OCI-LY1 (cell line): ENCODE data around the gene ARHGEF11.

Experiments
- EZH2 ChIP-seq: fragments of 200-600 bp; sonication (generic), shearing (Covaris generic); IDR thresholded peaks from 2 replicates; pipeline ENCODE4 v1.8.0; 2017; ENCODE audit warnings: borderline replicate concordance, mixed run types, mild to moderate bottlenecking, antibody characterized with exemption, low read length, moderate library complexity, mixed read lengths
- TF ChIP-seq, protein P1 (sequence below): fragments of 200-600 bp; sonication (generic), shearing (Covaris generic); IDR thresholded peaks from 2 replicates; pipeline ENCODE4 v1.5.1; 2017; ENCODE audit warnings: mild to moderate bottlenecking, antibody characterized with exemption, low read length, moderate library complexity, mixed read lengths

- TF ChIP-seq, protein P1, sequence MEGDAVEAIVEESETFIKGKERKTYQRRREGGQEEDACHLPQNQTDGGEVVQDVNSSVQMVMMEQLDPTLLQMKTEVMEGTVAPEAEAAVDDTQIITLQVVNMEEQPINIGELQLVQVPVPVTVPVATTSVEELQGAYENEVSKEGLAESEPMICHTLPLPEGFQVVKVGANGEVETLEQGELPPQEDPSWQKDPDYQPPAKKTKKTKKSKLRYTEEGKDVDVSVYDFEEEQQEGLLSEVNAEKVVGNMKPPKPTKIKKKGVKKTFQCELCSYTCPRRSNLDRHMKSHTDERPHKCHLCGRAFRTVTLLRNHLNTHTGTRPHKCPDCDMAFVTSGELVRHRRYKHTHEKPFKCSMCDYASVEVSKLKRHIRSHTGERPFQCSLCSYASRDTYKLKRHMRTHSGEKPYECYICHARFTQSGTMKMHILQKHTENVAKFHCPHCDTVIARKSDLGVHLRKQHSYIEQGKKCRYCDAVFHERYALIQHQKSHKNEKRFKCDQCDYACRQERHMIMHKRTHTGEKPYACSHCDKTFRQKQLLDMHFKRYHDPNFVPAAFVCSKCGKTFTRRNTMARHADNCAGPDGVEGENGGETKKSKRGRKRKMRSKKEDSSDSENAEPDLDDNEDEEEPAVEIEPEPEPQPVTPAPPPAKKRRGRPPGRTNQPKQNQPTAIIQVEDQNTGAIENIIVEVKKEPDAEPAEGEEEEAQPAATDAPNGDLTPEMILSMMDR: no peak
- no peak for TF ChIP-seq EZH2
Measured at GRCh38 chr1:156931974-156932710, 113.4 kb downstream of the ARHGEF11 start.
